CD14-positive monocyte (primary cell): Measurements from ENCODE around the gene EPAS1. TPM values are rescaled to one million over a fixed set of nuclear protein-coding genes. Genes with fewer than 3 reads are reported as not detected.
A peak's percentile ranks its signal among the peaks of the same experiment; 100 is the strongest.

ENCODE experiments used
- DNase-seq, 3 donors: peaks; one replicate each; pipeline ENCODE4 v3.0.0-alpha.2; 2011 to 2022
- H2AFZ ChIP-seq: 2 replicates; pipeline ENCODE4 v1.6.0; 2012; ENCODE audit warnings: mild to moderate bottlenecking, low read depth, low read length, inconsistent platforms; ENCODE audit not compliant: insufficient read depth, poor library complexity, severe bottlenecking
- H3K27ac ChIP-seq, 2 donors: 1 replicate in 1 of 2; 2 replicates in 1 of 2; pipeline ENCODE4 v1.5.1; 2012 to 2013; ENCODE audit warnings: low read length in 2 of 2, control low read depth in 1 of 2, inconsistent platforms in 1 of 2, low read depth in 1 of 2, mild to moderate bottlenecking in 1 of 2
- H3K27me3 ChIP-seq, 2 donors: one replicate each; pipeline versions ENCODE4 v1.6.0 to v1.6.1; 2011 to 2013; ENCODE audit warnings: low read length in 2 of 2; ENCODE audit not compliant: control insufficient read depth in 2 of 2, insufficient read depth in 2 of 2
- H3K36me3 ChIP-seq, 2 donors: replicated peaks in 1 of 2; 1 replicate in 1 of 2; 2 replicates in 1 of 2; pipeline versions ENCODE4 v1.5.1 to v1.6.1; 2012 to 2013; ENCODE audit warnings: low read length in 2 of 2, control low read depth in 1 of 2, inconsistent platforms in 1 of 2, mild to moderate bottlenecking in 1 of 2; ENCODE audit not compliant: insufficient read depth in 2 of 2, control insufficient read depth in 1 of 2
- H3K4me1 ChIP-seq, 2 donors: 1 replicate in 1 of 2; 2 replicates in 1 of 2; pipeline versions ENCODE4 v1.5.1 to v1.6.1; 2012 to 2013; ENCODE audit warnings: low read length in 2 of 2, control low read depth in 1 of 2, inconsistent platforms in 1 of 2, mild to moderate bottlenecking in 1 of 2, moderate library complexity in 1 of 2; ENCODE audit not compliant: insufficient read depth in 2 of 2, control insufficient read depth in 1 of 2
- H3K4me2 ChIP-seq: replicated peaks from 2 replicates; pipeline ENCODE3; 2012; ENCODE audit warnings: low read length, moderate library complexity, mild to moderate bottlenecking; ENCODE audit not compliant: poor library complexity, severe bottlenecking; ENCODE audit errors: extremely low read depth
- H3K4me3 ChIP-seq, 3 experiments: fragments of 200-600 bp in 1 of 3; sonication (generic) in 1 of 3; replicated peaks in 1 of 3; 1 replicate in 2 of 3; 2 replicates in 1 of 3; pipeline ENCODE4 v1.5.1; 2011 to 2013; ENCODE audit warnings: low read length in 3 of 3, mild to moderate bottlenecking in 3 of 3, control low read depth in 2 of 3, low read depth in 2 of 3, inconsistent platforms in 1 of 3, moderate library complexity in 1 of 3
- H3K79me2 ChIP-seq: 2 replicates; pipeline ENCODE4 v1.6.0; 2012; ENCODE audit warnings: mild to moderate bottlenecking, control low read depth, inconsistent platforms, low read length, moderate library complexity; ENCODE audit not compliant: insufficient read depth
- H3K9ac ChIP-seq: 2 replicates; pipeline ENCODE4 v1.6.0; 2017; ENCODE audit warnings: low read length, mild to moderate bottlenecking; ENCODE audit not compliant: insufficient read depth, poor library complexity, severe bottlenecking
- H3K9me3 ChIP-seq, 2 donors: replicated peaks in 1 of 2; 1 replicate in 1 of 2; 2 replicates in 1 of 2; pipeline versions ENCODE4 v1.5.1 to v1.6.1; 2012 to 2013; ENCODE audit warnings: low read length in 2 of 2, control low read depth in 1 of 2; ENCODE audit not compliant: control insufficient read depth in 1 of 2, insufficient read depth in 1 of 2
- H4K20me1 ChIP-seq: 2 replicates; pipeline ENCODE4 v1.6.0; 2012; ENCODE audit warnings: mild to moderate bottlenecking, low read length, control low read depth, moderate library complexity; ENCODE audit not compliant: insufficient read depth
- H3K27ac Mint-ChIP-seq, 7 donors: one replicate each; pipeline ENCODE4 v1.8.0; 2020; ENCODE audit warnings: mild to moderate bottlenecking in 7 of 7, mixed read lengths in 7 of 7, moderate library complexity in 6 of 7, inconsistent platforms in 2 of 7
- H3K27me3 Mint-ChIP-seq, 3 donors: one replicate each; pipeline ENCODE4 v1.8.0; 2021 to 2022; ENCODE audit warnings: low read depth in 3 of 3, mild to moderate bottlenecking in 3 of 3, mixed read lengths in 3 of 3, moderate library complexity in 3 of 3, inconsistent platforms in 1 of 3
- H3K36me3 Mint-ChIP-seq, 2 donors: one replicate each; pipeline ENCODE4 v1.8.0; 2020; ENCODE audit warnings: mixed read lengths in 2 of 2, inconsistent platforms in 1 of 2, mild to moderate bottlenecking in 1 of 2
- H3K4me1 Mint-ChIP-seq: one replicate; pipeline ENCODE4 v1.8.0; 2020; ENCODE audit warnings: mild to moderate bottlenecking, mixed read lengths
- H3K4me3 Mint-ChIP-seq, 2 donors: one replicate each; pipeline ENCODE4 v1.8.0; 2020; ENCODE audit warnings: mild to moderate bottlenecking in 2 of 2, mixed read lengths in 2 of 2, moderate library complexity in 1 of 2
- H3K9me3 Mint-ChIP-seq, 7 donors: one replicate each; pipeline ENCODE4 v1.8.0; 2020 to 2022; ENCODE audit warnings: mixed read lengths in 7 of 7, mild to moderate bottlenecking in 6 of 7, moderate library complexity in 6 of 7, inconsistent platforms in 2 of 7
- CTCF ChIP-seq: fragments of 200-600 bp; IDR thresholded peaks from one replicate; pipeline ENCODE4 v1.8.0; 2022; ENCODE audit warnings: antibody characterized with exemption, mild to moderate bottlenecking
- WGBS: methylation state at CpG from one replicate; pipeline ENCODE4 v1.1.5; 2013; ENCODE audit warnings: missing lambda C conversion rate; ENCODE audit not compliant: insufficient coverage; 5-methylcytosine and 5-hydroxymethylcytosine counted together
- intact Hi-C, 2 donors: fragments of 100-400 bp; cut with micrococcal nuclease; formaldehyde crosslinking; loops; one replicate each; pipeline versions ENCODE4 v1.15.0 to v1.15.1; 2023
- polyA plus RNA-seq, 3 donors: library from polyadenylated mRNA; depleted of rRNA in 1 of 3; unstranded in 2 of 3; stranded (reverse) in 1 of 3; fragments of 300-500 nt in 2 of 3; fragments of >200 nt in 1 of 3; fragmentation: Illumina TruSeq in 2 of 3; gene quantifications; 1 replicate in 2 of 3; 2 replicates in 1 of 3; pipeline ENCODE4 v1.2.3, GENCODE V29; 2012 to 2021

Gene EPAS1
- polyA plus RNA-seq, 3 donors = 0.11 to 1.0 (median 0.88) TPM

DNA sequence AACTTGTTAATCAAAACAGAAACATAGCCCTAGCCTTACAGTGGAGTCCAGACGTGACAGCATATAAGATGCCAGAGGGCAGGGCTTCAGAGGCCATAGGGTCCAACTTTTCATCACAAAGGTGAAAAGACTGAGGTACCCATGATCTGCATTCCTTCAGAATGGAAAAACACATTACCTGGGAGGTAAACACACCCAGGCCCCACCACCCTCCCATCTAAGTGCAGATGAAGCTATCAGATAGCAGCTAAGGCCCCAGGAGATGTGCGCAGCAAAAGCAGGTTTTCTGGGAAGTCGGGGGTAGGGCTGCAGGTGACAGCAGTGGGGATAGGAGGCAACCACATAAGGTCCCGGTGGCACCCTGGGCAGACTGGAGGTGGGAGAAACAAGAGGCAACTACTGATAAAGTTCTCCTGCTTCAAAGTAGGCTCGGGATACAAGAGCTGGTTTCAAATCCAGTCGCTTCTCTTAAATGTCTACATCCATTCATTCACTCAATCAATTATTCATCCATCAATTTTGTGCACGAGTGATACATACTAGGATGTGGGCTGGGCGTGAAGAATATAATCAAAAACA lies 107.1 kb downstream of the EPAS1 start:
- intact Hi-C loops = no loop called here
- no peaks in the 10 kb centered on the region for H3K79me2 ChIP-seq
- no peak for DNase-seq
- no peaks in the 10 kb centered on the region for H3K27me3 ChIP-seq
- peak overlapping the region in 1 of 7 donors; percentile 4 for H3K27ac Mint-ChIP-seq
- no peaks in the 10 kb centered on the region for H3K9me3 Mint-ChIP-seq
- 97% methylated on average over 3 of the region's 8 CpGs for WGBS
- no peaks in the 10 kb centered on the region for H3K9me3 ChIP-seq
- H2AFZ ChIP-seq = no peak overlapping the region
- no peak overlapping the region for H3K4me3 ChIP-seq
- H3K4me1 Mint-ChIP-seq = peaks cover 6% of the 10 kb centered on the region
- H3K36me3 ChIP-seq = no peaks in the 10 kb centered on the region
- no peak for TF ChIP-seq CTCF
- no peak overlapping the region for H3K9ac ChIP-seq
- no peak overlapping the region for H3K4me3 Mint-ChIP-seq
- peaks cover 0 to 3% of the 10 kb centered on the region in 2 donors for H3K4me1 ChIP-seq
- H3K36me3 Mint-ChIP-seq = no peaks in the 10 kb centered on the region
- H3K4me2 ChIP-seq = no peak overlapping the region
- H3K27ac ChIP-seq = no peak overlapping the region
- no peaks in the 10 kb centered on the region for H4K20me1 ChIP-seq
- H3K27me3 Mint-ChIP-seq = peaks cover 0 to under 1% (median 0%) of the 10 kb centered on the region in 3 donors

DNA sequence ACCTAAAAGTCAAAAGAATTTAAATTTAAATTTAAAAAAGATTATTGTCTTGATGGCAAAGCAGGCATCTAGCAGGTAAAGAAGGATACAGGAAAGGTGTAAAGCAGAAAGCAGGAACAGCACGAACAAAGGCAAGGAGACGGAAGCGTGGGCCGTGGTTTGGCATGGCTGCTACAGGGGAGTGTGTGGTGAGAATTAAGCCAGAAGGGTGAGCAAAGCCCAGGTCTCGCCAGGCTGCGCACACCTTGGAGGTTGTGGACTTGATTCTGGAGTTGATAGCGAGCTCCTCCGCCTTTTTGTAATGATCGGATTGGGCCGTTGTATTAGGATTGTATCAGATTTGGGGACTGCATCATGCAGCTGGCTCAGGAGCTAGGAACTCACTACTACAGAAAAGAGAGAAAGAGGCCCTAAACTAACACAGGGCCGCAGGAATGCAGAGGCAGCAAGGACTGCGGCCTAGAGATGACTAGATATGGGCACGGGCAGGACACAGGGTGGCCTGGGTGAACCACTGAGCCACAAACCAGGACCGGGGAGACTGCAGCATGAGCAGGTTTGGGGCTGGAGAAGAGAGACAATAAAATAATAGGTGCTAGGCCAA lies 110.7 kb downstream of the EPAS1 start:
- peaks cover 0 to 1% (median 0%) of the 10 kb centered on the region in 3 donors for H3K27me3 Mint-ChIP-seq
- peak overlapping the region in 2 of 7 donors; percentile 8 to 13 for H3K27ac Mint-ChIP-seq
- Histone ChIP-seq H2AFZ (no peak overlapping the region), H3K4me1 (peaks cover 0 to 3% of the 10 kb centered on the region in 2 donors), H4K20me1 (no peaks in the 10 kb centered on the region), H3K9me3 (no peaks in the 10 kb centered on the region), H3K9ac (no peak overlapping the region), H3K4me3 (no peak overlapping the region), H3K27ac (no peak overlapping the region), H3K36me3 (no peaks in the 10 kb centered on the region), H3K79me2 (no peaks in the 10 kb centered on the region), H3K27me3 (no peaks in the 10 kb centered on the region), H3K4me2 (no peak overlapping the region)
- no peak overlapping the region for H3K4me3 Mint-ChIP-seq
- DNase-seq = no peak
- no peak for TF ChIP-seq CTCF
- intact Hi-C loops = no loop called here
- WGBS = 98% methylated on average over 10 of the region's 14 CpGs
- H3K36me3 Mint-ChIP-seq = no peaks in the 10 kb centered on the region
- peaks cover 6% of the 10 kb centered on the region for H3K4me1 Mint-ChIP-seq
- peaks cover 0 to 2% (median 0%) of the 10 kb centered on the region in 7 donors for H3K9me3 Mint-ChIP-seq
